Measurements from ENCODE around the gene SEMA5B. TPM values are rescaled to one million over a fixed set of nuclear protein-coding genes. Genes with fewer than 3 reads are reported as not detected.
A peak's percentile ranks its signal among the peaks of the same experiment; 100 is the strongest.

Gene SEMA5B
- total RNA-seq, 1 donor from 2014 or later = 1.0 TPM

DNA sequence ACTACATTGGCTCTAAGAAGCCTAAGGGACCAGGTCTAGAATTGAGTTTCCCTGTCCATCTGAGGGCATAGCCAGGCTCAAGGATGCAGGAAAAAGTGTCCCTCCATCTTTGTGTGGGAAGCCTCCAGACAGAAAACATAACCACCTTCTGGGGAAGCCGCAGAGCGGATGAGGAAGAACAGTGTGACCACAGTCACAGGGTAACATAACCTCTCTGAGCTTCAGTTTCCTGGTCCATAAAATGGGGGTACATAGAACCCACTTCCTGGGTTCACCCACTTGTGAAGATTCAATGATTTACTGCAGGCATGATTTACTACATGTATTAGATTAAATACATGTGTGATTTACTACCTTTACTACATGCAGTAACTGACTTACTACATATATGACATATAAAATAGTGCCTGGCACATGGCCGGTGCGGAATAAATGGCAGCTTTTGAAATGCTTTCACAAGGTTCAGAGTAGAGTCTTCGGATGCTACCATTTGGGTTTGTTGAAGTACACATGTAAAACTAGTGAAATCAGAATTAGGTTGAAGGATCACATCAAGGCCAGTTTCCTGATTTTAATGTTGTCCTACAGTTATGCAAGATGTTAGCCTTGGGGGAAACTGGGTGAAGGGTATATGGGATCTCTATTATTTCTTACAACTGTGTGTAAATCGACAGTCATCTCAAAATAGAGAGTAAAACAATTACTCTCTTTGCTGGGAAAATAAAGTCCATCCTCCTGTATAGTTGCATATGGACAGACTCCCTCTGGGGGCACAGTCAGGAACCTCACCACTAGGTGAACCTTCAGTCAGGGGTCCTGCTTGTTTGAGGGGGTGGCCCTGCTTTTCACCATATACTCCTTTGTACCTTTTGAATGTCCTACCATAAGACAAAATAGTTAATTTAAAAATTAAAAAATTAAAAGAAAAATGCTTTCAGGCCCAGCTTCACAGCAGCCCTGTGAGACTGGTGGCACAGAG is 86.0 kb downstream of the SEMA5B start:
- H3K9me3 Mint-ChIP-seq (ENCODE audit: unreplicated experiment) = peaks cover 8% of the 10 kb centered on the region
- no peak overlapping the region for H3K4me3 ChIP-seq (ENCODE audit: insufficient read depth, low read depth, low read length)
- no peaks in the 10 kb centered on the region for H3K36me3 ChIP-seq (ENCODE audit: insufficient read depth, low read length)
- FAIRE-seq (no peak), DNase-seq (ENCODE audit: low read depth) (no peak)
- H3K4me1 ChIP-seq (ENCODE audit: insufficient read depth, low read length) = no peaks in the 10 kb centered on the region
- no peaks in the 10 kb centered on the region for H3K79me2 ChIP-seq (ENCODE audit: insufficient read depth, low read length)
- no peaks in the 10 kb centered on the region for H3K36me3 Mint-ChIP-seq (ENCODE audit: low read depth, unreplicated experiment)
- H3K27ac Mint-ChIP-seq (ENCODE audit: unreplicated experiment) = no peak overlapping the region
- H3K9me3 ChIP-seq (ENCODE audit: insufficient read depth, low read depth, low read length) = no peaks in the 10 kb centered on the region
- H3K27ac ChIP-seq (ENCODE audit: low read depth, low read length) = no peak overlapping the region
- H3K4me2 ChIP-seq (ENCODE audit: low read length) = no peak overlapping the region
- peaks cover 5% of the 10 kb centered on the region for H4K20me1 ChIP-seq (ENCODE audit: insufficient read depth, low read length)
- H3K9ac ChIP-seq (ENCODE audit: low read length) = no peak overlapping the region
- TF ChIP-seq CTCF (IDR thresholded peaks at IDR 0.05; ENCODE audit: insufficient read depth, low read depth, low read length) = peak; percentile 42
- peak; percentile 14 for TF ChIP-seq EZH2 (IDR thresholded peaks at IDR 0.05; ENCODE audit: insufficient read depth, low read length)
- H3K27me3 Mint-ChIP-seq (ENCODE audit: low read depth, unreplicated experiment) = peaks cover 20% of the 10 kb centered on the region
- peaks cover 18% of the 10 kb centered on the region for H3K27me3 ChIP-seq (ENCODE audit: insufficient read depth, low read length)
- H3K4me1 Mint-ChIP-seq (ENCODE audit: low read depth, unreplicated experiment) = no peaks in the 10 kb centered on the region
- no peak overlapping the region for H2AFZ ChIP-seq (ENCODE audit: low read depth, low read length)
- H3K4me3 Mint-ChIP-seq (ENCODE audit: unreplicated experiment) = no peak overlapping the region

GRCh38 chr3:122940628-122941086 is 86.9 kb downstream of the SEMA5B start:
- Mint-ChIP-seq H3K36me3 (ENCODE audit: low read depth, unreplicated experiment) (no peaks in the 10 kb centered on the region), H3K9me3 (ENCODE audit: unreplicated experiment) (peaks cover 8% of the 10 kb centered on the region), H3K27me3 (ENCODE audit: low read depth, unreplicated experiment) (peaks cover 20% of the 10 kb centered on the region), H3K4me1 (ENCODE audit: low read depth, unreplicated experiment) (no peaks in the 10 kb centered on the region), H3K4me3 (ENCODE audit: unreplicated experiment) (no peak overlapping the region), H3K27ac (ENCODE audit: unreplicated experiment) (no peak overlapping the region)
- Histone ChIP-seq H3K27ac (ENCODE audit: low read depth, low read length) (no peak overlapping the region), H2AFZ (ENCODE audit: low read depth, low read length) (no peak overlapping the region), H4K20me1 (ENCODE audit: insufficient read depth, low read length) (peaks cover 5% of the 10 kb centered on the region), H3K79me2 (ENCODE audit: insufficient read depth, low read length) (no peaks in the 10 kb centered on the region), H3K36me3 (ENCODE audit: insufficient read depth, low read length) (no peaks in the 10 kb centered on the region), H3K9me3 (ENCODE audit: insufficient read depth, low read depth, low read length) (no peaks in the 10 kb centered on the region), H3K4me1 (ENCODE audit: insufficient read depth, low read length) (no peaks in the 10 kb centered on the region), H3K4me2 (ENCODE audit: low read length) (no peak overlapping the region), H3K27me3 (ENCODE audit: insufficient read depth, low read length) (peaks cover 18% of the 10 kb centered on the region), H3K4me3 (ENCODE audit: insufficient read depth, low read depth, low read length) (no peak overlapping the region), H3K9ac (ENCODE audit: low read length) (no peak overlapping the region)
- FAIRE-seq (no peak), DNase-seq (ENCODE audit: low read depth) (no peak)
- TF ChIP-seq EZH2 (IDR thresholded peaks at IDR 0.05; ENCODE audit: insufficient read depth, low read length) = no peak
- no peak for TF ChIP-seq CTCF (IDR thresholded peaks at IDR 0.05; ENCODE audit: insufficient read depth, low read depth, low read length)
